Activated naive CD8-positive, alpha-beta T cell treated with anti-CD3 and anti-CD28 coated beads, Interleukin-2, amount 50 U/mL, for 24 hours (primary cell): Measurements from ENCODE around the gene MB21D2.

Source experiments
- ATAC-seq: fragments of 150-1000 bp; cut with Tn5 transposase; one replicate; pipeline ENCODE4 v1.10.0; 2021
- DNase-seq: peaks from one replicate; pipeline ENCODE4 v3.0.0; 2021
- H3K27ac Mint-ChIP-seq: one replicate; pipeline ENCODE4 v1.8.0; 2021; ENCODE audit warnings: mild to moderate bottlenecking, mixed read lengths
- H3K27me3 Mint-ChIP-seq: one replicate; pipeline ENCODE4 v1.8.0; 2021; ENCODE audit warnings: mixed read lengths
- H3K36me3 Mint-ChIP-seq: one replicate; pipeline ENCODE4 v1.8.0; 2021; ENCODE audit warnings: low read depth, mixed read lengths
- H3K4me1 Mint-ChIP-seq: one replicate; pipeline ENCODE4 v1.8.0; 2021; ENCODE audit warnings: mixed read lengths
- H3K4me3 Mint-ChIP-seq: one replicate; pipeline ENCODE4 v1.8.0; 2021; ENCODE audit warnings: mild to moderate bottlenecking, moderate library complexity, mixed read lengths
- H3K9me3 Mint-ChIP-seq: one replicate; pipeline ENCODE4 v1.8.0; 2021; ENCODE audit warnings: mixed read lengths

Gene MB21D2

GRCh38 chr3:192833177-192833890, 84.3 kb downstream of the MB21D2 start:
- DNase-seq (no peak), ATAC-seq (no peak)
- Mint-ChIP-seq H3K27me3 (no peaks in the 10 kb centered on the region), H3K4me1 (peaks cover 47% of the 10 kb centered on the region), H3K27ac (no peak overlapping the region), H3K4me3 (no peak overlapping the region), H3K9me3 (no peaks in the 10 kb centered on the region), H3K36me3 (no peaks in the 10 kb centered on the region)

- peaks cover 43% of the 10 kb centered on the region for H3K4me1 Mint-ChIP-seq
Observed at GRCh38 chr3:192831801-192832347, 85.8 kb downstream of the MB21D2 start.

GRCh38 chr3:192831111-192831644, 86.5 kb downstream of the MB21D2 start:
- peaks cover 39% of the 10 kb centered on the region for H3K4me1 Mint-ChIP-seq
- H3K9me3 Mint-ChIP-seq = peaks cover 6% of the 10 kb centered on the region
- H3K27ac Mint-ChIP-seq = peak overlapping the region; percentile 77
- ATAC-seq = peak; percentile 73
- H3K27me3 Mint-ChIP-seq = no peaks in the 10 kb centered on the region
- no peak overlapping the region for H3K4me3 Mint-ChIP-seq
- no peaks in the 10 kb centered on the region for H3K36me3 Mint-ChIP-seq
- DNase-seq = peak; percentile 17

More at GRCh38 chr3:192831801-192832347, 85.8 kb downstream of the MB21D2 start:
- Mint-ChIP-seq H3K27me3 (no peaks in the 10 kb centered on the region), H3K36me3 (no peaks in the 10 kb centered on the region), H3K9me3 (peaks cover 6% of the 10 kb centered on the region), H3K27ac (peak overlapping the region; percentile 77), H3K4me3 (no peak overlapping the region)
- ATAC-seq (no peak), DNase-seq (no peak)

GRCh38 chr3:192830291-192831110, 87.2 kb downstream of the MB21D2 start:
- peaks cover 6% of the 10 kb centered on the region for H3K9me3 Mint-ChIP-seq
- H3K27ac Mint-ChIP-seq = peak overlapping the region; percentile 77
- H3K36me3 Mint-ChIP-seq = no peaks in the 10 kb centered on the region
- H3K27me3 Mint-ChIP-seq = no peaks in the 10 kb centered on the region
- H3K4me1 Mint-ChIP-seq = peaks cover 37% of the 10 kb centered on the region
- DNase-seq (no peak), ATAC-seq (no peak)
- no peak overlapping the region for H3K4me3 Mint-ChIP-seq

- Mint-ChIP-seq H3K27me3 (no peaks in the 10 kb centered on the region), H3K9me3 (peaks cover 6% of the 10 kb centered on the region), H3K27ac (peak overlapping the region; percentile 8), H3K4me3 (no peak overlapping the region), H3K4me1 (peaks cover 32% of the 10 kb centered on the region), H3K36me3 (peaks cover 2% of the 10 kb centered on the region)
- DNase-seq (no peak), ATAC-seq (no peak)
Observed at GRCh38 chr3:192827863-192828594, 89.6 kb downstream of the MB21D2 start.

- Mint-ChIP-seq H3K4me3 (no peak overlapping the region), H3K9me3 (peaks cover 6% of the 10 kb centered on the region)
- no peak for DNase-seq
Observed at GRCh38 chr3:192827208-192827607, 90.4 kb downstream of the MB21D2 start.

GRCh38 chr3:192826214-192827006, 91.2 kb downstream of the MB21D2 start:
- DNase-seq = no peak
- Mint-ChIP-seq H3K27me3 (no peaks in the 10 kb centered on the region), H3K36me3 (peaks cover 2% of the 10 kb centered on the region), H3K9me3 (peaks cover 6% of the 10 kb centered on the region), H3K4me3 (no peak overlapping the region), H3K27ac (no peak overlapping the region), H3K4me1 (peaks cover 25% of the 10 kb centered on the region)
- no peak for ATAC-seq

More at GRCh38 chr3:192827208-192827607, 90.4 kb downstream of the MB21D2 start:
- ATAC-seq = peak; percentile 50
- Mint-ChIP-seq H3K36me3 (peaks cover 2% of the 10 kb centered on the region), H3K27me3 (no peaks in the 10 kb centered on the region), H3K4me1 (peaks cover 29% of the 10 kb centered on the region), H3K27ac (peak overlapping the region; percentile 29)

- peaks cover 18% of the 10 kb centered on the region for H3K4me1 Mint-ChIP-seq
- ATAC-seq (no peak), DNase-seq (no peak)
- no peaks in the 10 kb centered on the region for H3K27me3 Mint-ChIP-seq
- no peak overlapping the region for H3K4me3 Mint-ChIP-seq
- H3K27ac Mint-ChIP-seq = no peak overlapping the region
- H3K36me3 Mint-ChIP-seq = peaks cover 2% of the 10 kb centered on the region
- peaks cover 6% of the 10 kb centered on the region for H3K9me3 Mint-ChIP-seq
Observed at GRCh38 chr3:192825657-192826200, 91.9 kb downstream of the MB21D2 start.

- H3K4me1 Mint-ChIP-seq = peaks cover 14% of the 10 kb centered on the region
- ATAC-seq (no peak), DNase-seq (no peak)
- H3K36me3 Mint-ChIP-seq = peaks cover 2% of the 10 kb centered on the region
- peaks cover 6% of the 10 kb centered on the region for H3K9me3 Mint-ChIP-seq
- H3K27me3 Mint-ChIP-seq = no peaks in the 10 kb centered on the region
- H3K27ac Mint-ChIP-seq = no peak overlapping the region
- no peak overlapping the region for H3K4me3 Mint-ChIP-seq
Observed at GRCh38 chr3:192825216-192825615, 92.4 kb downstream of the MB21D2 start.

- ATAC-seq (no peak), DNase-seq (no peak)
- Mint-ChIP-seq H3K36me3 (peaks cover 2% of the 10 kb centered on the region), H3K4me1 (peaks cover 19% of the 10 kb centered on the region), H3K9me3 (peaks cover 6% of the 10 kb centered on the region), H3K4me3 (no peak overlapping the region), H3K27ac (no peak overlapping the region), H3K27me3 (no peaks in the 10 kb centered on the region)
Observed at GRCh38 chr3:192824313-192824712, 93.3 kb downstream of the MB21D2 start.

GRCh38 chr3:192821161-192821560, 96.5 kb downstream of the MB21D2 start:
- Mint-ChIP-seq H3K27ac (no peak overlapping the region), H3K9me3 (no peaks in the 10 kb centered on the region)

GRCh38 chr3:192820161-192820560, 97.5 kb downstream of the MB21D2 start:
- no peak overlapping the region for H3K27ac Mint-ChIP-seq
- no peak for DNase-seq
- H3K9me3 Mint-ChIP-seq = no peaks in the 10 kb centered on the region
- H3K4me1 Mint-ChIP-seq = peaks cover 35% of the 10 kb centered on the region
- no peak for ATAC-seq
- H3K27me3 Mint-ChIP-seq = no peaks in the 10 kb centered on the region
- no peak overlapping the region for H3K4me3 Mint-ChIP-seq
- peaks cover 2% of the 10 kb centered on the region for H3K36me3 Mint-ChIP-seq

More at GRCh38 chr3:192821161-192821560, 96.5 kb downstream of the MB21D2 start:
- Mint-ChIP-seq H3K27me3 (no peaks in the 10 kb centered on the region), H3K4me1 (peaks cover 38% of the 10 kb centered on the region), H3K36me3 (peaks cover 2% of the 10 kb centered on the region), H3K4me3 (no peak overlapping the region)
- no peak for ATAC-seq
- no peak for DNase-seq

- no peaks in the 10 kb centered on the region for H3K9me3 Mint-ChIP-seq
- ATAC-seq = peak; percentile 88
- H3K36me3 Mint-ChIP-seq = peaks cover 2% of the 10 kb centered on the region
- H3K4me3 Mint-ChIP-seq = no peak overlapping the region
- peaks cover 2% of the 10 kb centered on the region for H3K27me3 Mint-ChIP-seq
- H3K4me1 Mint-ChIP-seq = peaks cover 35% of the 10 kb centered on the region
- H3K27ac Mint-ChIP-seq = peak overlapping the region; percentile 13
- peak; percentile 39 for DNase-seq
Observed at GRCh38 chr3:192819001-192819569, 98.6 kb downstream of the MB21D2 start.
